ENCODE results near the gene SLC25A25. TPM values are rescaled to one million over a fixed set of nuclear protein-coding genes. Genes with fewer than 3 reads are reported as not detected.
"Not testable (repeated sequence)": the region's sequence is repeated elsewhere in the genome, so short reads cannot be mapped to it uniquely, and the experiment has no call there.

The SLC25A25 gene
- total and polyA plus RNA-seq, 4 donors = 10.5 to 32.6 (median 24.5) TPM

DNA sequence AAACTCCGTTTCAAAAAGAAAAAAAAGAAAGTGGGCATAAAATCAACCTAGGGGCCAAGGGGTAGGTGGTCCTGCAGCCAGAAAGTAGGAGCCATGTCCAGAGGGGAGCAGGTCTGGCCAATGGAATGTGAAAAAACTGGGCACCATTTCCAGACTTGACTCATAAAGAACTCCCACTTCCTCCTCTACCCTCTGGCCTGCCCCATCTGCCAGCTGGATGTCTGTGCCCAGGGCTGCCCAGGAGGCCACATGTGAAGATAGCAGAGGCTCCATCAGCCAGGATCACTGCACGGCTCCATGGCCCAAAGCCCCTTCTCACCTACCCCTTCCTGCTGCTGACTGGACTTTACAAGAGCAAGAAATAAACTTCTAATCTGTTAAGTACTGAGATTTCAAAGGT, 45.1 kb upstream of the SLC25A25 start:
- DNase-seq (no peak), ATAC-seq (ENCODE audit: insufficient read depth, low FRiP score) (no peak)
- Histone ChIP-seq H3K9ac (ENCODE audit: insufficient read depth in 1 of 2, low read length in 2 of 2) (no peak overlapping the region), H3K9me3 (ENCODE audit: control insufficient read depth in 4 of 4, insufficient read depth in 3 of 4, low read length in 3 of 4) (no peaks in the 10 kb centered on the region), H3K36me3 (ENCODE audit: control insufficient read depth in 4 of 4, insufficient read depth in 4 of 4, low read length in 4 of 4) (no peaks in the 10 kb centered on the region), H3K4me1 (ENCODE audit: control insufficient read depth in 5 of 5, insufficient read depth in 5 of 5, low read length in 5 of 5) (peaks cover 0 to 4% (median 0%) of the 10 kb centered on the region in 5 donors), H3K27ac (ENCODE audit: low read depth in 1 of 2, low read length in 1 of 2) (no peak overlapping the region), H3K4me3 (no peak overlapping the region), H3K27me3 (ENCODE audit: control insufficient read depth in 3 of 3, insufficient read depth in 3 of 3, low read length in 2 of 3) (no peaks in the 10 kb centered on the region)
- TF ChIP-seq, protein P1, sequence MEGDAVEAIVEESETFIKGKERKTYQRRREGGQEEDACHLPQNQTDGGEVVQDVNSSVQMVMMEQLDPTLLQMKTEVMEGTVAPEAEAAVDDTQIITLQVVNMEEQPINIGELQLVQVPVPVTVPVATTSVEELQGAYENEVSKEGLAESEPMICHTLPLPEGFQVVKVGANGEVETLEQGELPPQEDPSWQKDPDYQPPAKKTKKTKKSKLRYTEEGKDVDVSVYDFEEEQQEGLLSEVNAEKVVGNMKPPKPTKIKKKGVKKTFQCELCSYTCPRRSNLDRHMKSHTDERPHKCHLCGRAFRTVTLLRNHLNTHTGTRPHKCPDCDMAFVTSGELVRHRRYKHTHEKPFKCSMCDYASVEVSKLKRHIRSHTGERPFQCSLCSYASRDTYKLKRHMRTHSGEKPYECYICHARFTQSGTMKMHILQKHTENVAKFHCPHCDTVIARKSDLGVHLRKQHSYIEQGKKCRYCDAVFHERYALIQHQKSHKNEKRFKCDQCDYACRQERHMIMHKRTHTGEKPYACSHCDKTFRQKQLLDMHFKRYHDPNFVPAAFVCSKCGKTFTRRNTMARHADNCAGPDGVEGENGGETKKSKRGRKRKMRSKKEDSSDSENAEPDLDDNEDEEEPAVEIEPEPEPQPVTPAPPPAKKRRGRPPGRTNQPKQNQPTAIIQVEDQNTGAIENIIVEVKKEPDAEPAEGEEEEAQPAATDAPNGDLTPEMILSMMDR (IDR thresholded peaks at IDR 0.05; ENCODE audit: control extremely low read depth, extremely low read depth) = no peak
- 53 to 63% methylated on average over 2 of the region's 2 CpGs for WGBS, 2 donors

DNA sequence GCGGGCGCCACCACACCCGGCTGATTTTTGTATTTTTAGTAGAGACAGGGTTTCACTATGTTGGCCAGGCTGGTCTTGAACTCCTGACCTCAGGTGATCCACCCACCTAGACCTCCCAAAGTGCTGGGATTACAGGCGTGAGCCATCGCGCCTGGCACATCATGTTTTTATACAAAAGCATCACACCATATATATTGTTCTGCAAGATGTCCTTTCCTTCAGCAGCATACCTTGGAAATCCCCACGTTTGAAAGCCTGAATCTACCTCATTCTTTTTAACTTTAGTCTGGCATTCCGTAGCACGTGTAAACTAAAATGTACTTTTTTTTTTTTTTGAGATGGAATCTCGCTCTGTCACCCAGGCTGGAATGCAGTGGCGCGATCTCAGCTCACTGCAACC, 44.4 kb upstream of the SLC25A25 start:
- WGBS, 2 donors = 77 to 85% methylated on average over 12 of the region's 12 CpGs
- DNase-seq; H3K27ac ChIP-seq (ENCODE audit: low read depth in 1 of 2, low read length in 1 of 2); H3K4me3 ChIP-seq; H3K27me3 ChIP-seq (ENCODE audit: control insufficient read depth in 3 of 3, insufficient read depth in 3 of 3, low read length in 2 of 3); ATAC-seq (ENCODE audit: insufficient read depth, low FRiP score); H3K9me3 ChIP-seq (ENCODE audit: control insufficient read depth in 4 of 4, insufficient read depth in 3 of 4, low read length in 3 of 4); H3K9ac ChIP-seq (ENCODE audit: insufficient read depth in 1 of 2, low read length in 2 of 2); H3K4me1 ChIP-seq (ENCODE audit: control insufficient read depth in 5 of 5, insufficient read depth in 5 of 5, low read length in 5 of 5); H3K36me3 ChIP-seq (ENCODE audit: control insufficient read depth in 4 of 4, insufficient read depth in 4 of 4, low read length in 4 of 4): not testable (repeated sequence)

DNA sequence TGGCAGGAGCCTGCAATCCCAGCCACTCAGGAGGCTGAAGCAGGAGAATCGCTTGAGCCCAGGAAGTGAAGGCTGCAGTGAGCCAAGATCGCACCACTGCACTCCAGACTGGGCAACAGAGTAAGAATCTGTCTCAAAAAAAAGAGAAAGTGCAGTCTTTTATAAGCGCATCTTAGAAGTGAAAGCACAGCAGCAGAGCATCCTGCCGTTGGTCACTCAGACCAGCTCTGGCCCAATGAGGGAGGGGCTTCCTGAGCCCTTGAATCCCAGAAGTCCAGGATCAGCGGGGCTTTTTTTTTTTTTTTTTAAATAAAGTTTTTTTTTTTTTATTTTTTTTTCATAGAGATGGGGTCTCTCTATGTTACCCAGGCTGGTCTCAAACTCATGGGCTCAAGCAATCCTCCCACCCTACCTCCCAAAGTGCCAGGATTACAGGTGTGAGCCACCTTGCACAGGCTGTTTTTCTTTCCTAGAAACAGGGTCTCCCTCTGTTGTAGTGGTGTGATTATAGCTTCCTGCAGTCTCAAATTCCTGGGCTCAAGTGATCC, 43.2 kb upstream of the SLC25A25 start:
- Histone ChIP-seq H3K4me1 (ENCODE audit: control insufficient read depth in 5 of 5, insufficient read depth in 5 of 5, low read length in 5 of 5) (peaks cover 0 to 4% (median 0%) of the 10 kb centered on the region in 5 donors), H3K27me3 (ENCODE audit: control insufficient read depth in 3 of 3, insufficient read depth in 3 of 3, low read length in 2 of 3) (no peaks in the 10 kb centered on the region), H3K27ac (ENCODE audit: low read depth in 1 of 2, low read length in 1 of 2) (no peak overlapping the region), H3K36me3 (ENCODE audit: control insufficient read depth in 4 of 4, insufficient read depth in 4 of 4, low read length in 4 of 4) (no peaks in the 10 kb centered on the region), H3K4me3 (no peak overlapping the region), H3K9ac (ENCODE audit: insufficient read depth in 1 of 2, low read length in 2 of 2) (no peak overlapping the region), H3K9me3 (ENCODE audit: control insufficient read depth in 4 of 4, insufficient read depth in 3 of 4, low read length in 3 of 4) (no peaks in the 10 kb centered on the region)
- 74 to 76% methylated on average over 5 of the region's 5 CpGs for WGBS, 2 donors
- ATAC-seq (ENCODE audit: insufficient read depth, low FRiP score) (no peak), DNase-seq (no peak)
- TF ChIP-seq, protein P1 (IDR thresholded peaks at IDR 0.05; ENCODE audit: control extremely low read depth, extremely low read depth) = no peak

DNA sequence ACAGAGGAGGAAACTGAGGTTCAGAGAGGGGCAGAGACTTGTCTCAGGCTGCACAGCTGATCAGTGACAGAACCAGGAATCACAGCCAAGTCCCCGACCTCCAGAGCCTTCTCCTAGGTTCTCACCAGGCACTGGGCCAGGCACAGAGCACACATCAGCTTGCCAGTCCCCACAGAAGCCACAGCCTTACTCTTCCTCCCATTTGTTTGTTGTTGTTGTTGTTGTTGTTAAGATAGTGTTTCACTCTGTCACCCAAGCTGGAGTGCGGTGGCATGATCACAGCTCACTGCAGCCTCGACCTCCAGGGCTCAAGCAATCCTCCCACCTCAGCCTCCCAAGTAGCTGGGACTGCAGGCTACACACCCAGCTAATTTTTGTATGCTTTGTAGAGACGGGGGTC, 42.3 kb upstream of the SLC25A25 start:
- peaks cover 0 to 4% (median 0%) of the 10 kb centered on the region in 5 donors for H3K4me1 ChIP-seq (ENCODE audit: control insufficient read depth in 5 of 5, insufficient read depth in 5 of 5, low read length in 5 of 5)
- H3K4me3 ChIP-seq = no peak overlapping the region
- ATAC-seq (ENCODE audit: insufficient read depth, low FRiP score) = no peak

More for the DNA sequence above, 42.3 kb upstream of the SLC25A25 start:
- Histone ChIP-seq H3K27me3 (ENCODE audit: control insufficient read depth in 3 of 3, insufficient read depth in 3 of 3, low read length in 2 of 3) (no peaks in the 10 kb centered on the region), H3K27ac (ENCODE audit: low read depth in 1 of 2, low read length in 1 of 2) (no peak overlapping the region), H3K9ac (ENCODE audit: insufficient read depth in 1 of 2, low read length in 2 of 2) (no peak overlapping the region), H3K9me3 (ENCODE audit: control insufficient read depth in 4 of 4, insufficient read depth in 3 of 4, low read length in 3 of 4) (no peaks in the 10 kb centered on the region), H3K36me3 (ENCODE audit: control insufficient read depth in 4 of 4, insufficient read depth in 4 of 4, low read length in 4 of 4) (no peaks in the 10 kb centered on the region)
- DNase-seq = no peak
- TF ChIP-seq, protein P1 (IDR thresholded peaks at IDR 0.05; ENCODE audit: control extremely low read depth, extremely low read depth) = no peak
- WGBS, 2 donors = 60 to 72% methylated on average over 4 of the region's 4 CpGs

All from lung (tissue), 12 donors.